Epithelial cell of proximal tubule (primary cell): ENCODE data around the gene PTPRN2. TPM values are rescaled to one million over a fixed set of nuclear protein-coding genes. Genes with fewer than 3 reads are reported as not detected.

Experiments
- DNase-seq: peaks from one replicate; pipeline ENCODE4 v3.0.0-alpha.2; 2011; ENCODE audit warnings: low read depth
- H3K4me3 ChIP-seq: 2 replicates; pipeline ENCODE4 v1.5.1; 2011; ENCODE audit warnings: low read depth, mild to moderate bottlenecking, low read length
- CTCF ChIP-seq: conservative IDR thresholded peaks from 2 replicates; pipeline ENCODE4 v1.5.1; 2012; ENCODE audit warnings: low read depth, mild to moderate bottlenecking, low read length
- total RNA-seq: library from RNA; depleted of rRNA; stranded (reverse); fragments of >200 nt; gene quantifications from 2 replicates; pipeline ENCODE4 v1.2.3, GENCODE V29; 2015

Gene PTPRN2
- total RNA-seq, 1 donor from 2014 or later = 2.8 TPM

DNA sequence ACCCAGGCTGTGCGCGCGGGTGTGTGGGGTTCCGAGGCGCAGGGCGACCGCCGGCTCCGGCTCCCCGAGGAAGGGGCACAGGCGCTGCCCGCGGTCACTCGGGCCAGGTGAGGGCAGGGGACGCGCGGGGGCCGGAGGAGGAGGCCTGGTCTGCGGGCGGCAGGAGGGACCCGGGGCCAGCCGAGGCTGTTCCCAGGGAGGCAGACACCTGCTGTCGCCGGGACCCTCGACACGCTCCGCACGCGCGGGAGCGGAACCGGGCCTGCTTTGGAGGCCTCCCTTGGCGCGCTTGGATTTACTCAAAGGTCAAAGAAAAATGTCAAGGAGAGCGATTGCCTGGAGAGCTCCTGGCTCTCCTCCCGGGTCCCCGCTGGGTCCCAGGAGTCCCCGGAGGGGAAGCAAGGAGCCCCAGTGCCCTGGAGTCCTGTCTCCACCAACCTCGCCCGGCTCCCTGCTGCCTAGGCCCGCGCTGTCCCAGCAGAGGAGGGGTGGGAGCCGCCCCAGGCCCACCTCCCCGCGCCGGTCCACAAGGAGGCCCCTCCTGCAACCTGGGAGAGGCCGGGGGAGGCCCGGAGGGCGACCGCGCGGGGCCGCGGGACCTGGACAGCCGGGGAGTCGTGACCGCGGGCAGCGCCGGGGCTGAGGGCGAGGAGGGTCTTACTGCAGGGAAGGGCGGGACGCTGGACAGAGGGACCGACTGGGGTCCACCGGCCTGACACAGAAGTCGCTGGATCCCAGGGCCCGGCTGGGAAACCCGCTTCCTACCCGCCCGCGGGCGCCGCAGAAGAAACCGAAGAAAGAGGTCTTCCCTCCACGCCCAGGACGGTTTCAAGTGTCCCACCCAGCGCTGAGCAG is 902.0 kb downstream of the PTPRN2 start:
- TF ChIP-seq CTCF = no peak
- no peak overlapping the region for H3K4me3 ChIP-seq
- no peak for DNase-seq

GRCh38 chr7:157684909-157685429 is 902.7 kb downstream of the PTPRN2 start:
- no peak for TF ChIP-seq CTCF
- no peak for DNase-seq
- H3K4me3 ChIP-seq = no peak overlapping the region

DNA sequence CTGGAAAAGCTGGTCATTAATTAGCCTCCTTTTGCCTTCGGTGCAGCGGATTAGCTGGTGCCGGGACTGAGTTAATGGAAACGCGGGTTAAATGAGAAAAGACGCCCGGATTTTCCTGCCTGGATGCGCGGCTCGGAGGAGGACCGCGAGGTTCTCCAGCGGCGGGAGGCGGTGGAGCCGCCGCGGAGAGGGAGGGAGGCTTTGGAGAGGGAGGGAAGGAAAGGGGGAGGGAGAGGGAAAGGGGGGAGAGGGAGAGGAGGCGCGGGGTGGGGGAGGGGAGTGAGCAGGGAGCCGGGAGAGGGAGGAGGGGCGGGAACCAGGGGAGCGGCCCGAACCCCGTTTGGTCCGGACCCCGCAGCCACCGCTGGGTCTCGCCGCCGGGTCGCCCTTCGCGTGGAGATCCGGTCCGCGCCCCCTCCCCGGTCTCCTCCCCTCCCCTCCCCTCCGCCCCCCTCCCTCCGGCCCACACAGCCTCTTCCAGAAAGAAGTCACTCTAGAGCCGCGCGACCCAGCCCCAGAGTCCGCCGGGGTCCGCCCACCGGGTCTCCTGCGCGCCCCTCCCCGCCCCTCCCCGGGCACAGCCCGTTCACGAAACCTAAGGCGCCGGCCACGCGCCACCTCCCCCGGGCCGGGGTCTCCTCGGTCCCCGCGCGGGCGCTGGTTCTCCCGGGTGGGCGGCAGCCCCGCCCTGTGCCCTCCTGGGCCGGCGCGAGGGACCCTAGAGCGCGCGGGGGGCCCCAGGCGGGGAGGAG is 903.3 kb downstream of the PTPRN2 start:
- no peak overlapping the region for H3K4me3 ChIP-seq
- TF ChIP-seq CTCF = no peak
- DNase-seq = no peak

DNA sequence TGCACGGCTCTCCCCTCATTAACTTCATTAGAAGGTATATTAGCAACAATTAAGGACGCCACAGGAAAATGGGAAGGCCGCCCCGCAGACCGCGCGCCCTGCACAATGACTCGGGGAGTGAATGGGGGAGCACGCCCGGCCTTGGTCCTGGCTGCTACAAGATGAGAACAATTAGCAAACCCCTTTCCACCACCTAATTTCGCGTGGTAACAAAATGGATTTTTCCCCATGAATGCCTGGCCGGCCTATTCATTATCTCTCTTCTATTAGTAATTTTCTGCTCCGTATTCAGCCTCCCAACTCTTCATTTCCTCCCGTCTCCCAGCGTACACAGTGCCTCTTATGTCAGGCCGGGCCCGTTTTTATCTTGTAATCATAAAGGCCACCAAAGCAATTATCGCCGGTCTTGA is 903.9 kb downstream of the PTPRN2 start:
- no peak for TF ChIP-seq CTCF
- no peak for DNase-seq
- no peak overlapping the region for H3K4me3 ChIP-seq

DNA sequence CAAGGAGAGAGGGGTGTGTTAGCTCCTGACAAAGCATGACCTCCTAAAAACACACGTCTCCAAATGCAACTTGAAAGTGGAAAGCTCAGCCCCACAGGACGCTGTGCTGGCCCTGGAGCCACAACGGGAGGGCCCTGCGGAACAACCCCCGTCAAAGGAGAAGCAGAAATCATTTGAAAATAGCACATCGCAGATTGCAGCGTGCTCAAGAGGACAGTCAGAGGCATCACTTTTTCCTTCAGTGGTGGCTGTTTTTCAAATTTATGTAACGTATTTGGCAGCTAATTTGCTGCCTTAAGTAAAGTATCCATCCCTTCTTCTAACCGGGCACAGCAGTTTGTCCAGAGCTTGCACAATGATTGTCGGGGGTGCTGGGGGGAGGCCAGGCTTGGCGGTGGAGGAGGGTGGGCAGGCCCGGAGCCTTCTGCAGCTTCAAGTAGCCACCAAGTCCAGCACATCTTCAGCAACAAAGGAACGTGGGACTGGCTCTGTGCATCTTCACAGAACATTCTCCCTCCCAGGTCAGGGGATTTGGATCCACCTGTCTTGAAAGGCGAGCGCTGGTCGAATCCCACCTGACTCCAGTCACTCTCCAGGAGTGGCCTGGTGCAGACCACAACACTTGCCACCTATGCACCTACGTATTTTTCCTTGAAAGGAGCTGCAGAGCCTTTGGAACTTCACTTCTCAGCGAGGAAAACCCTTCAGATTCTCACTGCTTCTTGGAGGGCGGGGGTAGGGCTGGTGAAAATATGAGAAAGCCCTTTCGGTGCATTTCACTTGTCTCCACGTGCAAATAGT is 904.5 kb downstream of the PTPRN2 start:
- TF ChIP-seq CTCF = no peak
- H3K4me3 ChIP-seq = no peak overlapping the region
- no peak for DNase-seq

GRCh38 chr7:157682064-157682945 is 905.3 kb downstream of the PTPRN2 start:
- no peak for TF ChIP-seq CTCF
- no peak overlapping the region for H3K4me3 ChIP-seq
- DNase-seq = no peak
